Kidney (tissue), 14 donors: ENCODE measurements around the gene MRPS34. TPM values are rescaled to one million over a fixed set of nuclear protein-coding genes. Genes with fewer than 3 reads are reported as not detected.
A peak's percentile ranks its signal among the peaks of the same experiment; 100 is the strongest.

Source experiments
- DNase-seq, 5 donors: peaks; one replicate each; pipeline ENCODE4 v3.0.0-alpha.2; 2013 to 2020
- FAIRE-seq: peaks from 2 replicates; lab custom pipeline; 2012; peaks lifted over from hg19 to GRCh38; lab: Jason Lieb, UNC
- H3K27ac ChIP-seq, 2 donors: one replicate each; pipeline ENCODE4 v1.7.0; 2013; ENCODE audit warnings: low read depth in 2 of 2, low read length in 2 of 2, inconsistent platforms in 1 of 2
- H3K27me3 ChIP-seq: one replicate; pipeline ENCODE4 v1.7.1; 2013; ENCODE audit warnings: low read length, inconsistent platforms; ENCODE audit not compliant: control insufficient read depth, insufficient read depth
- H3K36me3 ChIP-seq, 3 donors: one replicate each; pipeline versions ENCODE4 v1.7.0 to v1.7.1; 2013; ENCODE audit warnings: low read length in 3 of 3, control low read depth in 1 of 3, inconsistent platforms in 1 of 3; ENCODE audit not compliant: insufficient read depth in 3 of 3, control insufficient read depth in 2 of 3
- H3K4me1 ChIP-seq, 3 donors: one replicate each; pipeline versions ENCODE4 v1.7.0 to v1.7.1; 2013; ENCODE audit warnings: low read length in 3 of 3, inconsistent platforms in 1 of 3, low read depth in 1 of 3; ENCODE audit not compliant: control insufficient read depth in 2 of 3, insufficient read depth in 2 of 3
- H3K4me3 ChIP-seq, 3 donors: one replicate each; pipeline versions ENCODE4 v1.7.0 to v1.8.1; 2013; ENCODE audit warnings: low read length in 3 of 3, control low read depth in 1 of 3, inconsistent platforms in 1 of 3
- H3K9ac ChIP-seq, 3 donors: one replicate each; pipeline versions ENCODE4 v1.7.0 to v1.7.1; 2013; ENCODE audit warnings: low read length in 3 of 3, control low read depth in 1 of 3, inconsistent platforms in 1 of 3
- H3K9me3 ChIP-seq, 3 donors: one replicate each; pipeline versions ENCODE4 v1.7.0 to v1.7.1; 2013; ENCODE audit warnings: low read length in 3 of 3, control low read depth in 1 of 3, inconsistent platforms in 1 of 3; ENCODE audit not compliant: control insufficient read depth in 2 of 3, insufficient read depth in 1 of 3
- intact Hi-C: fragments of 100-400 bp; cut with DNase I; formaldehyde crosslinking; loops from one replicate; pipeline ENCODE4 v1.11.1; 2022
- polyA plus RNA-seq: library from polyadenylated mRNA; stranded (reverse); fragments of 350-450 nt; fragmentation: Illumina TruSeq; extraction: RNeasy Lipid Tissue Mini Kit (QIAGEN cat#74804); gene quantifications from one replicate; pipeline ENCODE4 v1.2.3, GENCODE V29; 2014; ENCODE audit warnings: low read depth, low replicate concordance; ENCODE audit not compliant: insufficient read depth
- total RNA-seq: library from RNA; stranded (reverse); fragmentation: NEBNext Ultra II Directional; extraction: Animal tissue kit (Norgen Biotek cat#: 25700); gene quantifications from one replicate; pipeline ENCODE4 v1.2.1, GENCODE V29; 2021
- TF ChIP-seq, protein P1 (sequence below): IDR thresholded peaks from 3 replicates; pipeline ENCODE4 v1.5.1; 2012; ENCODE audit warnings: mild to moderate bottlenecking, moderate library complexity, borderline replicate concordance; ENCODE audit not compliant: insufficient read depth; ENCODE audit errors: extremely low read depth
- donor health status: control.
- donor health status: control.
- donor health status: control.
- donor health status: control.
- donor health status: control.
- donor health status: DM: yes; HTN: yes; CAD: no.
- donor health status: Normal renal cell carcinoma (clear cell type).

The MRPS34 gene
- total and polyA plus RNA-seq, 2 donors from 2014 or later: 61.7 to 187 TPM

DNA sequence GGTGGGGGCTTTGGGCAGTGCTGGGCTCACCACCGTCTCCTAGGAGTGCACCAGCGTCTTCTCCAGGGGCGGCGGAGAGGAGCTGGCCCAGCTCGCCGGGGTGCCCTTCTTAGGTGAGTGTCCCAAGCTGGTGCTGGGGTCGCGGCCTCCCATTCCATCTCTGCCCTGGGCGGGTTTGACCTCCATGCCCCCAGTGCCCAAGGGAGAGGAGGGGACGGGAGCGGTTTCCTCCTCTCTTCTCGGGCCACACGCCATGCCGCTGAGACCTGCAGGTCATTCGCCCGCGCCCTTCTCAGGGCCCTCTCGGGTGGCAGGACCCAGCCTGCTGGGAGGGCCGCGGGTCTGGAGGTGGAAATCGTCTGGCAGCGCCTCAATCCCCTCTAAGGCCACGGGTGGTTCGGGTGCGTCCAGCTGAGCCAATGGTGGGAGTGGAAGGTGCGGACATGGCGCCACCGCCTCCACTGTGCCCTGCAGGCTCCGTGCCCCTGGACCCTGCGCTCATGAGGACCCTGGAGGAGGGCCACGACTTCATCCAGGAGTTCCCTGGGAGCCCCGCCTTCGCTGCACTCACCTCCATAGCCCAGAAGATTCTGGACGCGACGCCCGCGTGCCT, 15.3 kb upstream of the MRPS34 start:
- Histone ChIP-seq H3K4me1 (peaks cover 0 to 4% (median 4%) of the 10 kb centered on the region in 3 donors), H3K9ac (no peak overlapping the region), H3K9me3 (no peaks in the 10 kb centered on the region), H3K36me3 (no peaks in the 10 kb centered on the region), H3K4me3 (no peak overlapping the region), H3K27me3 (no peaks in the 10 kb centered on the region), H3K27ac (no peak overlapping the region)
- no peak for FAIRE-seq
- intact Hi-C loops: no loop called here
- DNase-seq: peak in 2 of 5 donors; percentile 36 to 70
- TF ChIP-seq, protein P1, sequence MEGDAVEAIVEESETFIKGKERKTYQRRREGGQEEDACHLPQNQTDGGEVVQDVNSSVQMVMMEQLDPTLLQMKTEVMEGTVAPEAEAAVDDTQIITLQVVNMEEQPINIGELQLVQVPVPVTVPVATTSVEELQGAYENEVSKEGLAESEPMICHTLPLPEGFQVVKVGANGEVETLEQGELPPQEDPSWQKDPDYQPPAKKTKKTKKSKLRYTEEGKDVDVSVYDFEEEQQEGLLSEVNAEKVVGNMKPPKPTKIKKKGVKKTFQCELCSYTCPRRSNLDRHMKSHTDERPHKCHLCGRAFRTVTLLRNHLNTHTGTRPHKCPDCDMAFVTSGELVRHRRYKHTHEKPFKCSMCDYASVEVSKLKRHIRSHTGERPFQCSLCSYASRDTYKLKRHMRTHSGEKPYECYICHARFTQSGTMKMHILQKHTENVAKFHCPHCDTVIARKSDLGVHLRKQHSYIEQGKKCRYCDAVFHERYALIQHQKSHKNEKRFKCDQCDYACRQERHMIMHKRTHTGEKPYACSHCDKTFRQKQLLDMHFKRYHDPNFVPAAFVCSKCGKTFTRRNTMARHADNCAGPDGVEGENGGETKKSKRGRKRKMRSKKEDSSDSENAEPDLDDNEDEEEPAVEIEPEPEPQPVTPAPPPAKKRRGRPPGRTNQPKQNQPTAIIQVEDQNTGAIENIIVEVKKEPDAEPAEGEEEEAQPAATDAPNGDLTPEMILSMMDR: no peak

DNA sequence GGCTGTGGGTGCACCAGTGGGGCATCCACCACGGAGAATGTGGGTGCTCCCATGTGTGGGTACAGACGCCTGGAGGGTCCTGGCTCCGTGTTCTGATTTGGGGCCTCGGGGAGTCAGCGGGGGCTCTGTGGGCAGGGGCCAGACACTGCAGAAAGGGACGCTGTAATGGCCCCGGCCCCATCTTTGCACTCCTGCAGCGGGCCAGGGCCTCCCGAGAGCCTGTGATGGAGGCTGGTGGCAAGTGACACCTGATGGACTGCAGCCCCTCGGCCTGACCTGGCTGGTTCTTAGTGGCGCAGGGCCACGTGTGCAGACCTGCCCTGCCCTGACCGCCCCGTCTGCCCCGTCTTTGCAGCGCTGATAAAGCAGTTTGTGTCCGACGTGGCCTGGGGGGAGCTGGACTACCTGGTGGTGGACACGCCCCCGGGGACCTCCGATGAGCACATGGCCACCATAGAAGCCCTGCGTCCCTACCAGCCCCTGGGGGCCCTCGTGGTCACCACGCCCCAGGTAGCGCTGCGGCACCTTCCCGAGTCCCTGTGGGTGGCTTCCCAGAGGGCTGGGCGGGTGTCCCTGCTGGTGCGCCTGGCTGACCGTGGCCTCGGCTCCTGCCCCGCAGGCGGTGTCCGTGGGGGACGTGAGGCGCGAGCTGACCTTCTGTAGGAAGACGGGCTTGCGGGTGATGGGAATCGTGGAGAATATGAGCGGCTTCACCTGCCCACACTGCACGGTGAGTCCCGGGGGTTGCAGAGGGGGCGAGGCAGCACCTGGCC, 14.6 kb upstream of the MRPS34 start:
- Histone ChIP-seq H3K27me3 (no peaks in the 10 kb centered on the region), H3K27ac (no peak overlapping the region), H3K9me3 (no peaks in the 10 kb centered on the region), H3K4me1 (peaks cover 0 to 4% (median 4%) of the 10 kb centered on the region in 3 donors), H3K9ac (no peak overlapping the region), H3K4me3 (no peak overlapping the region), H3K36me3 (no peaks in the 10 kb centered on the region)
- peak in 1 of 5 donors; percentile 64 for DNase-seq
- TF ChIP-seq, protein P1: no peak
- no peak for FAIRE-seq
- intact Hi-C loops: no loop called here

DNA sequence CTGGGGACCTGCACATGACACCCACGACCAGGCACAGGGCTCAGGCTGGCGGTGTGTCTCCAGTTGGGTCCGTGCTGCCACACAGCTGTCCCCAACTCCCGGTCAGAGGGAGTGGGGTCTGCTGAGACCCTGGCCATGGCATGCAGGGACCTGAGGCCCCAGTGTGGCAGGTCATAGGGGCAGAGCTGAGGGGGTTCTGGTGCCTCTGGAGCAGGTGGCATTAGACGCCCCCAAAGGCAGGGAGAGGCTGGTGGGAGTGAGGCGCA, 14.1 kb upstream of the MRPS34 start:
- intact Hi-C loops: no loop called here
- Histone ChIP-seq H3K4me1 (peaks cover 0 to 4% (median 4%) of the 10 kb centered on the region in 3 donors), H3K36me3 (no peaks in the 10 kb centered on the region), H3K27ac (no peak overlapping the region), H3K9me3 (no peaks in the 10 kb centered on the region), H3K9ac (no peak overlapping the region), H3K27me3 (no peaks in the 10 kb centered on the region), H3K4me3 (no peak overlapping the region)
- DNase-seq (no peak), FAIRE-seq (no peak)
- TF ChIP-seq, protein P1: no peak
